OCI-LY7 (cell line): ENCODE results near the gene COL23A1.

Experiments used
- CTCF ChIP-seq: fragments of 200-600 bp; sonication (generic); conservative IDR thresholded peaks from 2 replicates; pipeline ENCODE4 v1.5.1; 2014; ENCODE audit warnings: mild to moderate bottlenecking, antibody characterized with exemption, low read length, moderate library complexity, mixed read lengths
- EZH2phosphoT487 ChIP-seq: fragments of 200-600 bp; sonication (generic); IDR thresholded peaks from 2 replicates; pipeline ENCODE4 v1.6.1; 2018; ENCODE audit warnings: low read depth, borderline replicate concordance, mild to moderate bottlenecking, mixed run types, antibody characterized with exemption, low read length, moderate library complexity, mixed read lengths

GRCh38 chr5:178384816-178385495 lies 205.2 kb downstream of the COL23A1 start:
- TF ChIP-seq CTCF (no peak), EZH2phosphoT487 (no peak)
